ENCODE data around the gene CST2. TPM values are rescaled to one million over a fixed set of nuclear protein-coding genes. Genes with fewer than 3 reads are reported as not detected.
A peak's percentile ranks its signal among the peaks of the same experiment; 100 is the strongest.

CST2 gene
- total and polyA plus RNA-seq, 2 donors (not counting 3 experiments of a cell fraction or from before 2014, with no cell fraction given), result not detected

- ChIA-PET CTCF (no interaction called here), POLR2A (no interaction called here)
- Histone ChIP-seq H4K20me1 (replicated peaks; ENCODE audit: control insufficient read depth, extremely low read depth, insufficient read depth, low read length) (no peaks in the 10 kb centered on the region), H3K9ac (replicated peaks; ENCODE audit: extremely low read depth, insufficient read depth, low read length) (no peak overlapping the region), H3K4me1 (ENCODE audit: control insufficient read depth, extremely low read depth, insufficient read depth, low read length) (no peaks in the 10 kb centered on the region), H3K27me3 (ENCODE audit: control insufficient read depth in 2 of 2, insufficient read depth in 2 of 2, low read length in 2 of 2) (peaks cover 0 to 2% of the 10 kb centered on the region in 2 experiments), H2AFZ (ENCODE audit: low read depth, low read length) (no peak overlapping the region), H3K36me3 (ENCODE audit: control insufficient read depth in 2 of 2, extremely low read depth in 1 of 2, insufficient read depth in 2 of 2, low read length in 2 of 2) (no peaks in the 10 kb centered on the region), H3K27ac (ENCODE audit: insufficient read depth, low read depth, low read length) (no peak overlapping the region), H3K79me2 (ENCODE audit: control insufficient read depth, insufficient read depth, low read length) (no peaks in the 10 kb centered on the region), H3K9me1 (replicated peaks; ENCODE audit: control insufficient read depth, extremely low read depth, insufficient read depth, low read length) (no peaks in the 10 kb centered on the region), H3K4me2 (ENCODE audit: insufficient read depth, low read length) (no peak overlapping the region), H3K9me3 (replicated peaks; ENCODE audit: control insufficient read depth, insufficient read depth, low read length) (no peaks in the 10 kb centered on the region), H3K4me3 (replicated peaks in 1 of 3; ENCODE audit: insufficient read depth in 1 of 3, low read depth in 1 of 3, low read length in 3 of 3) (no peak overlapping the region)
- intact Hi-C loops (cut with micrococcal nuclease), result no loop called here
- no peak for DNase-seq (ENCODE audit: low read depth, low spot score)
- BruUV-seq (replicated peaks), result no TSS peak
- dilution Hi-C loops (cut with MboI; ENCODE audit: extremely low pct_ligation_motif_present, low sequenced_read_pairs), result no loop called here
- FAIRE-seq, result no peak
- TF ChIP-seq EZH2 (IDR thresholded peaks at IDR 0.05; ENCODE audit: borderline replicate concordance, low read depth, low read length, severe bottlenecking) (no peak), CTCF (IDR thresholded peaks at IDR 0.05; ENCODE audit: extremely low read depth in 1 of 2, insufficient read depth in 1 of 2, low read depth in 1 of 2, low read length in 2 of 2) (no peak), GATA2 (IDR thresholded peaks at IDR 0.05; ENCODE audit: insufficient read depth, insufficient read length, low read depth, low read length) (no peak), MYC (IDR thresholded peaks at IDR 0.05; ENCODE audit: low read depth, low read length) (no peak), JUN (IDR thresholded peaks at IDR 0.05; ENCODE audit: borderline replicate concordance, insufficient read depth, insufficient read length, low read depth) (no peak)
Observed at GRCh38 chr20:23874747-23875146, 48.2 kb upstream of the CST2 start.

DNA sequence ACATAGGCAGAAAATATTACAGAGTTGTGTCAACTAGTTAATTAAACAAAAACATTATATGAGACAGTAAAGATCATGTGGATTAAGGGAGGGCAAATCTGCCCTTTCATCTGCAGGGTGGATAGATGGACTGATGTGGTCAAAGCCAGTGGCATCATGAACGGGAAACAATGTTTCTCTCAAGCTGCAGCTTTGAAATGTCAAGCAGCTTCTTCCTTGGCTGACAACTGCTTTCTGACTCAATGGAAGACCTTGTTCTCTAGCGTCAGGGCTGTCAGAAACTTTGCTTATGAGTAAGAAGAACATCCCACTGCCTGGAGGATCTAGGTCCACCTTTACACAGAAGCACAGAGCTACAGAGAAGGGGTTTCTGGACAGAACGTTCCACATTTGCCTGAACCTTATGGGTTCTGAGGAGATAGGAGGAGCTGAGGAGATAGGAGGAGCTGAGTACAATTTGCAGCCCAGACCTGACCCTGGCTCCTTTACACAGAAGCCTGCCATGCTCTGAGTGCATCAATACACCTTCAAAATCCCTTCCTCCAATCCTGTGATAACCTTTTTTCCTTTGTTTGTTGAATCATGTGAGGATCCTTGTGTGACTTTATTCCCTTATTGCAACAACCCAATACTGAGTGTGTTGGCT is 47.0 kb upstream of the CST2 start:
- TF ChIP-seq CTCF (IDR thresholded peaks at IDR 0.05; ENCODE audit: extremely low read depth in 1 of 2, insufficient read depth in 1 of 2, low read depth in 1 of 2, low read length in 2 of 2) (no peak), EZH2 (IDR thresholded peaks at IDR 0.05; ENCODE audit: borderline replicate concordance, low read depth, low read length, severe bottlenecking) (no peak), JUN (IDR thresholded peaks at IDR 0.05; ENCODE audit: borderline replicate concordance, insufficient read depth, insufficient read length, low read depth) (no peak), MAX (IDR thresholded peaks at IDR 0.05; ENCODE audit: insufficient read depth, insufficient read length) (no peak), POLR2AphosphoS5 (IDR thresholded peaks at IDR 0.05; ENCODE audit: insufficient read depth, low read depth, low read length) (no peak), MYC (IDR thresholded peaks at IDR 0.05; ENCODE audit: low read depth, low read length) (no peak), FOS (IDR thresholded peaks at IDR 0.05; ENCODE audit: borderline replicate concordance, insufficient read depth, low read length) (no peak), POLR2A (IDR thresholded peaks at IDR 0.05; ENCODE audit: low read depth, low read length) (no peak), GATA2 (IDR thresholded peaks at IDR 0.05; ENCODE audit: insufficient read depth, insufficient read length, low read depth, low read length) (no peak)
- Histone ChIP-seq H3K4me2 (ENCODE audit: insufficient read depth, low read length) (no peak overlapping the region), H3K79me2 (ENCODE audit: control insufficient read depth, insufficient read depth, low read length) (no peaks in the 10 kb centered on the region), H4K20me1 (replicated peaks; ENCODE audit: control insufficient read depth, extremely low read depth, insufficient read depth, low read length) (no peaks in the 10 kb centered on the region), H3K4me3 (replicated peaks in 1 of 3; ENCODE audit: insufficient read depth in 1 of 3, low read depth in 1 of 3, low read length in 3 of 3) (no peak overlapping the region), H3K27me3 (ENCODE audit: control insufficient read depth in 2 of 2, insufficient read depth in 2 of 2, low read length in 2 of 2) (peaks cover 2 to 5% of the 10 kb centered on the region in 2 experiments), H3K9me1 (replicated peaks; ENCODE audit: control insufficient read depth, extremely low read depth, insufficient read depth, low read length) (no peaks in the 10 kb centered on the region), H3K9ac (replicated peaks; ENCODE audit: extremely low read depth, insufficient read depth, low read length) (no peak overlapping the region), H3K9me3 (replicated peaks; ENCODE audit: control insufficient read depth, insufficient read depth, low read length) (no peaks in the 10 kb centered on the region), H3K27ac (ENCODE audit: insufficient read depth, low read depth, low read length) (no peak overlapping the region), H3K36me3 (ENCODE audit: control insufficient read depth in 2 of 2, extremely low read depth in 1 of 2, insufficient read depth in 2 of 2, low read length in 2 of 2) (no peaks in the 10 kb centered on the region), H3K4me1 (ENCODE audit: control insufficient read depth, extremely low read depth, insufficient read depth, low read length) (no peaks in the 10 kb centered on the region), H2AFZ (ENCODE audit: low read depth, low read length) (no peak overlapping the region)
- FAIRE-seq, result peak; percentile 55
- POLR2A ChIA-PET, result no interaction called here
- intact Hi-C loops (cut with micrococcal nuclease) (no loop called here), dilution Hi-C loops (cut with MboI; ENCODE audit: extremely low pct_ligation_motif_present, low sequenced_read_pairs) (no loop called here)
- CTCF ChIA-PET, result no interaction called here
- DNase-seq (ENCODE audit: low read depth, low spot score), result no peak
- no TSS peak for BruUV-seq (replicated peaks)

Measured in endothelial cell of umbilical vein (primary cell).